ENCODE measurements around the gene ENPP6.

The ENPP6 gene

DNA sequence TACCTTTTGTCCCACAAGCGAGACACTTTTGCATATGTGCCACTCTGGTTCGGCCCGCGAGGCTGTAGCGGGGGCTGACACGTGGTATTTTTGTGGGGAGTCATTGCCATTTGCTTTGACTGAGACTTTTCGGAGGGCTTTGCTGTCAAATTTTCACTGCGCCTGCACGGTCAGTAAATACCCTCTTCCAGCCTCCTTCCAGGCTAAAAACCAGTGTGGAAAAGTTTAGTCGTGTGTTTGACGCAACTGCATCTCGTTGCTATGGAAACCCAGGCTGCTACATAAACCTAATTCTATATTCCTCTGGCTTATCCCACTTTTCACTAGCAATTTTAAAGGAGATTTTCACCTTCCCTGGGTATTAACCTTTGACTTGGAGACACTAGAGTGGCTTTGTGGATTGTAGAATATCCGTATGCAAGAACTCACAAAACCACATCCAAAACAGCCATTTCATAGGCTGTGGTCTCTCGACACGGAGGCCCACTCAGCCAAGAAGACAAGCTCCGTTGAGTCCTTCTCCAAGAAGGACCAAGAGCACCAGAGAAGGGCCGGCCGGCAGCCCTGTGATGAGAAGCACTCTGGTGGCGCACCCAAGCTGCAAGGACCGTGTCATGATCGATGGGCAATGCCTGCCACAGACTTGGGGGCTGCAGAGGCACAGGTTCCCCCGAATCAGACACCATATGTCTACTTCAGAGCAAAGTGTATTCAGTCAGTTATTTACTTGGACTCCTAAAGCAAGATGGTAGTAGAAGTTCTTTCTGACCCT is 38.4 kb upstream of the ENPP6 start:
- Histone ChIP-seq H3K4me3 (ENCODE audit: insufficient read depth, low read length, poor library complexity, severe bottlenecking) (no peak overlapping the region), H4K20me1 (ENCODE audit: low read depth, low read length) (no peaks in the 10 kb centered on the region), H3K36me3 (ENCODE audit: low read length) (no peaks in the 10 kb centered on the region), H2AFZ (ENCODE audit: low read depth, low read length, severe bottlenecking) (no peak overlapping the region), H3K9me3 (ENCODE audit: insufficient read depth, low read length) (no peaks in the 10 kb centered on the region), H3K27me3 (ENCODE audit: low read length) (no peaks in the 10 kb centered on the region), H3K27ac (ENCODE audit: low read depth, low read length) (no peak overlapping the region), H3K79me2 (ENCODE audit: insufficient read depth, low read length) (no peaks in the 10 kb centered on the region), H3K9ac (ENCODE audit: low read length) (no peak overlapping the region), H3K9me2 (replicated peaks; ENCODE audit: insufficient read depth, low read length) (no peaks in the 10 kb centered on the region), H3F3A (ENCODE audit: insufficient read depth) (no peaks in the 10 kb centered on the region), H3K4me2 (ENCODE audit: low read depth, low read length, poor library complexity, severe bottlenecking) (no peak overlapping the region)
- no peak for TF ChIP-seq EZH2phosphoT487 (conservative IDR thresholded peaks at IDR 0.05; ENCODE audit: low read length)
- TF ChIP-seq, protein P1, sequence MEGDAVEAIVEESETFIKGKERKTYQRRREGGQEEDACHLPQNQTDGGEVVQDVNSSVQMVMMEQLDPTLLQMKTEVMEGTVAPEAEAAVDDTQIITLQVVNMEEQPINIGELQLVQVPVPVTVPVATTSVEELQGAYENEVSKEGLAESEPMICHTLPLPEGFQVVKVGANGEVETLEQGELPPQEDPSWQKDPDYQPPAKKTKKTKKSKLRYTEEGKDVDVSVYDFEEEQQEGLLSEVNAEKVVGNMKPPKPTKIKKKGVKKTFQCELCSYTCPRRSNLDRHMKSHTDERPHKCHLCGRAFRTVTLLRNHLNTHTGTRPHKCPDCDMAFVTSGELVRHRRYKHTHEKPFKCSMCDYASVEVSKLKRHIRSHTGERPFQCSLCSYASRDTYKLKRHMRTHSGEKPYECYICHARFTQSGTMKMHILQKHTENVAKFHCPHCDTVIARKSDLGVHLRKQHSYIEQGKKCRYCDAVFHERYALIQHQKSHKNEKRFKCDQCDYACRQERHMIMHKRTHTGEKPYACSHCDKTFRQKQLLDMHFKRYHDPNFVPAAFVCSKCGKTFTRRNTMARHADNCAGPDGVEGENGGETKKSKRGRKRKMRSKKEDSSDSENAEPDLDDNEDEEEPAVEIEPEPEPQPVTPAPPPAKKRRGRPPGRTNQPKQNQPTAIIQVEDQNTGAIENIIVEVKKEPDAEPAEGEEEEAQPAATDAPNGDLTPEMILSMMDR (IDR thresholded peaks at IDR 0.05; ENCODE audit: insufficient read depth, low read length, poor library complexity, severe bottlenecking), result no peak

DNA sequence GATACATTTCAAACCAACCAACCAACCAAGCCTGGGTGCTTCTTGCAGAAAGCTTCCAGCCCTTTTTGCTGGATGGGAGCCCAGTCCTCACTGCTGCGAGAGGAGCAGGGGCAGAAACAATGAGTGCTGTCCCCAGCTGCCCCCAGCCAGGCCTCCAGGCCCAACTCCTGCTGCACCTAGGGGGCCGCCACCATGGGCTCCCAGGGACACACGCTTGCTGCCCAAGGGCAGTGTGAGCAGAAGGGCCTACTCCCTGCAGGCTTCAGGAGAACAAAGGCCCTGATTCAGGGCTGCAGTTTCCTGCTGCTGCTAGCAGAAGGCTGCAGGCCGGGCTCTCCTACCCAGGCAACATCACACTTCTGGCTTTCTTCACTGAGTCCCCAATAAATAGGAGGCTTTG is 37.7 kb upstream of the ENPP6 start:
- no peaks in the 10 kb centered on the region for H3K79me2 ChIP-seq (ENCODE audit: insufficient read depth, low read length)
- no peaks in the 10 kb centered on the region for H3K9me3 ChIP-seq (ENCODE audit: insufficient read depth, low read length)
- H3K4me3 ChIP-seq (ENCODE audit: insufficient read depth, low read length, poor library complexity, severe bottlenecking), result no peak overlapping the region
- TF ChIP-seq, protein P1 (IDR thresholded peaks at IDR 0.05; ENCODE audit: insufficient read depth, low read length, poor library complexity, severe bottlenecking), result no peak
- TF ChIP-seq EZH2phosphoT487 (conservative IDR thresholded peaks at IDR 0.05; ENCODE audit: low read length), result no peak
- H3K4me2 ChIP-seq (ENCODE audit: low read depth, low read length, poor library complexity, severe bottlenecking), result no peak overlapping the region
- H3K9me2 ChIP-seq (replicated peaks; ENCODE audit: insufficient read depth, low read length), result no peaks in the 10 kb centered on the region
- no peaks in the 10 kb centered on the region for H3K36me3 ChIP-seq (ENCODE audit: low read length)
- no peaks in the 10 kb centered on the region for H4K20me1 ChIP-seq (ENCODE audit: low read depth, low read length)
- no peaks in the 10 kb centered on the region for H3K27me3 ChIP-seq (ENCODE audit: low read length)
- no peak overlapping the region for H3K27ac ChIP-seq (ENCODE audit: low read depth, low read length)
- H3F3A ChIP-seq (ENCODE audit: insufficient read depth), result no peaks in the 10 kb centered on the region
- H2AFZ ChIP-seq (ENCODE audit: low read depth, low read length, severe bottlenecking), result no peak overlapping the region
- H3K9ac ChIP-seq (ENCODE audit: low read length), result no peak overlapping the region

DNA sequence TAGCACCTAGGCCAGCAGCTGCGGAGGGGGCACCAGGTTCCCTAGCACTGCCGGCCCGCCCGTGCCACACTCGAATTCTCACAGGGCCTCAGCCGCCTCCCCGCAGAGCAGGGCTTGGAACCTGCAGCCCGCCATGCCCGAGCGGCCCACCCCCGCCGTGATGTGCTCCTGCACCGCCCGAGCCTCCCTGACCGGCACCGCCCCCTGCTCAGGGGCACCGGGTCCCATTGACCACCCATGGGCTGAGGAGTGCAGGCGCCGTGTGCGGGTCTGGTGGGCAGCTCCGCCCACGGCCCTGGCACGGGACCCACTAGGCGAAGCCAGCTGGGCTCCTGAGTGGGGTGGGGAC is 35.4 kb upstream of the ENPP6 start:
- TF ChIP-seq, protein P1 (IDR thresholded peaks at IDR 0.05; ENCODE audit: insufficient read depth, low read length, poor library complexity, severe bottlenecking), result no peak
- no peak for TF ChIP-seq EZH2phosphoT487 (conservative IDR thresholded peaks at IDR 0.05; ENCODE audit: low read length)
- no peak overlapping the region for H3K9ac ChIP-seq (ENCODE audit: low read length)
- no peak overlapping the region for H3K27ac ChIP-seq (ENCODE audit: low read depth, low read length)
- no peak overlapping the region for H2AFZ ChIP-seq (ENCODE audit: low read depth, low read length, severe bottlenecking)
- peaks cover 4% of the 10 kb centered on the region; the same call in 1 of the 2 replicates for H3F3A ChIP-seq (ENCODE audit: insufficient read depth)
- no peaks in the 10 kb centered on the region for H3K9me2 ChIP-seq (replicated peaks; ENCODE audit: insufficient read depth, low read length)
- H3K4me3 ChIP-seq (ENCODE audit: insufficient read depth, low read length, poor library complexity, severe bottlenecking), result no peak overlapping the region
- no peaks in the 10 kb centered on the region for H4K20me1 ChIP-seq (ENCODE audit: low read depth, low read length)
- no peaks in the 10 kb centered on the region for H3K9me3 ChIP-seq (ENCODE audit: insufficient read depth, low read length)
- H3K79me2 ChIP-seq (ENCODE audit: insufficient read depth, low read length), result no peaks in the 10 kb centered on the region
- no peaks in the 10 kb centered on the region for H3K36me3 ChIP-seq (ENCODE audit: low read length)
- H3K27me3 ChIP-seq (ENCODE audit: low read length), result no peaks in the 10 kb centered on the region
- H3K4me2 ChIP-seq (ENCODE audit: low read depth, low read length, poor library complexity, severe bottlenecking), result no peak overlapping the region
